RKO (cell line): Measurements from ENCODE around the gene EEPD1.
A peak's percentile ranks its signal among the peaks of the same experiment; 100 is the strongest.
"Not testable (repeated sequence)": the region's sequence is repeated elsewhere in the genome, so short reads cannot be mapped to it uniquely, and the experiment has no call there.

ENCODE experiments used
- DNase-seq: peaks from one replicate; pipeline ENCODE4 v3.0.0-alpha.2; 2016; ENCODE audit warnings: low spot score

Gene EEPD1

GRCh38 chr7:36152756-36153570, at the start of gene EEPD1:
EEPD1 (plus strand) TSS chr7:36153254; CDS start chr7:36154325, 1,071 bp downstream.
- peak; percentile 97 for DNase-seq

DNA sequence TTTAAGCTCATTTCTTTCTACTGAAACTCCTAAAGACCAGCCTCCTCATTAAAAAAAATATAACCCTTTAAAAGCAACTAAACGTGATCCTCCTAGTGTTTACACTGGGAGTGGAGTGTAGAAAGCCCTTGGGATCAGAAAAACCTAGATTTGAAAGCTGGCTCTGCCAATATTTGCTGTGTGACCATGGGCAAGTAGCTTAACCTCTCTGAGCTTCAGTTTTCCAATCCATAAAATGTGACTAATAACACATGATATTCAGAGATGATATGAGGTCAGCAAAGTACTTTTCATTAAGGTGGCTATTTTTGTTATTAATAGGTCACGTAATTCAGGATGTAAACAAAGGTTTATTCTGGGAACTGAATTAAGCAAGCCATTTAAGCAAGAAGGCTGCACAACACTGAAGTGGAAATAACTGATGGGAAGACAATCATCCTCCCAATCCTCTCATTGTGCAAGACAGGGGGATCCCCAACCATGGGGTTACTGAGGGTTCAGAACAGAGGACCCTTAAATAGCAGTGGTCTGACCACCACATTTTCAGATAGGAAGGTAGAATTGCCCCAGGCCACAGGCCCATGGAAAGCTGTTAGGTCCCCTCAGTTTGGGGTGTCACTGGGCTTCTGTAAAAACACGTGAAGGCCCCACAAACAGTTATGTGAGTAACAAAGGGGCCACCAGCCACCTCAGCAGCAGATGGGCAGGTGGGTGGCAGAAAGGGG, 49.1 kb upstream of the EEPD1 start:
- no peak for DNase-seq

GRCh38 chr7:36106972-36107908, 45.8 kb upstream of the EEPD1 start:
- not testable (repeated sequence) for DNase-seq

- no peak for DNase-seq
These were observed 45.0 kb upstream of the EEPD1 start for GRCh38 chr7:36107926-36108631.

- DNase-seq: no peak
These were observed 43.9 kb upstream of the EEPD1 start for GRCh38 chr7:36109013-36109627.

GRCh38 chr7:36110584-36110983, 42.5 kb upstream of the EEPD1 start:
- no peak for DNase-seq

DNA sequence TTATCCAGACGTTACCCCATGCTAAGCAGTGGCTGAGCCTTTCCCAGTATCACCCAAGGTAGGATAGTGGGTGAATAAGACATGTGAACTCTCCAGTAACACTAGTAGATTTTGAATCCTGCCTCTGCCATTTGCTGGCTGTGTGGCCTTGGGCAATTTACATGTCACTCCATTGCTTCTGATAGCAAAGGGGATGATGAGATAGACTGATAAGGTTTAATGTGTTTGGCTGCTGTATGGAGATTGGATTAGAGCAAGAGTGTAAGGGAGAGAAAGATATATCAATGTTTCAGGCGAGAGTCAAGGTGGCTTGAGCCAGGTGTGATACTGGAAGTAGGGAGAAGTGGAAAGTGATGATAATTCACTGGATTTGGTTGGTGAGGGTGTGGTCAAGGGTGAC, 40.1 kb upstream of the EEPD1 start:
- DNase-seq: no peak

- no peak for DNase-seq
These were observed 38.7 kb upstream of the EEPD1 start for GRCh38 chr7:36114355-36114754.

- DNase-seq: peak; percentile 87
These were observed 37.4 kb upstream of the EEPD1 start for GRCh38 chr7:36115448-36116321.

GRCh38 chr7:36116347-36117202, 36.5 kb upstream of the EEPD1 start:
- no peak for DNase-seq

DNA sequence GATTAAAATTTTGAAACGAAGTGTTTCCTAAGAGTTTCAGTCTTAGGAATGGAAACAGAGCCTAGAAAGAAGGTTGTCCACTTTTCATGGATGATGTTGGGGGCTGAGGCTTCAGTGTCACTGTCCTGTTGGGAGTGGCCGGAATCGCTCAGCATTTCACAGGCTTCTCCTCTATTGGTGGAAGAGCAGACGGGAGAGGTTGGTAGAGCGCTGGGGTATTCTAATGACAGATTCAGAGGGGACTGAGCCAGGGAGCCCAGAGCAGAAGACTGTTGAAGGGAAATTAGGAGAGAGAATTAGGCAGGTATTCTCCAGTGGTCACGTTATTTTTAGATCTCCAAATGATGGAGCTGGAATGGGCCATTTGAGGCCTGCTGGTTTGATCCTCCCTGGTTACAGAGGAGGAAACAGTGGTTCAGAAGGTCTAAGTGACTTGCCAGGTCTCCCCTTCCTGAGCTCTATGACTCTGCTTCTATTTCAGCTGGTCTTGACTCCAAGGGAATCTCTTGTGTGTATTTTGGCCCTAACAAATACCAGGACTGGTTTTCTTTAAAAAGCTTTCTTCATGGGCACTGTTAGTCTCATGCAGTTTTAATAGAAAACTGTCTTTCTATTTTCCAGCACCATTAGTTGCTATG, 35.7 kb upstream of the EEPD1 start:
- DNase-seq: no peak

- DNase-seq: no peak
These were observed 34.7 kb upstream of the EEPD1 start for GRCh38 chr7:36118344-36118743.

DNA sequence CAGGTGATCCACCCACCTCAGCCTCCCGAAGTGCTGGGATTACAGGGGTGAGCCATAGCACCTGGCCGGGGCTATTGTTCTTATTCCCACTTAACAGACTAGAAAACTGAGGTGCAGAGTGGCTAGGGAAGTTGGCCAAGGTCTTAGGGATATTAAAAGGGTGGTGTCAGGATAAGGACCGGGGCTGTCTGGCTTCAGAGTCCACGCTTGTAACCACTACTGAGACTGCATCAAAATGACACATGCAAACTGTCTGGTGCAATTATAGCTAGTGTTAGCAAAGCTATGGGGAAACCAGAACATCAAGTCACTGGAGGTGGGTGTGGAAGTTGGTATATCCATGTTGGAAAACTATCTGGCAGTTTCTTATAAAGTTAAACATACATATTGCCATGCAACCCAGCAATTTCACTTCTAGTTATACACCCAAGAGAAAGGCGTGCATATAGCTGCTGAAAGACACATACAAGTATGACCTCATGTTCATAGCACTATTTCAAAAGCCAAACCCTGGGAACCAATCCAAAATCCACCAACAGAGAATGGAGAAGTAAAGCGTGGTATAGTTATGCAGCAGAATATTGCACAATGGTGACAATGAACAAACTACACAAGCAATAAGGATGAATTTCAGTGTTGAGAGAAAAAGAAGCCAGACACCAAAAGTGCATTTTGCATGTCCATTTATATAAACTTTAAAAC, 33.9 kb upstream of the EEPD1 start:
- no peak for DNase-seq

- not testable (repeated sequence) for DNase-seq
These were observed 32.9 kb upstream of the EEPD1 start for GRCh38 chr7:36119983-36120646.

GRCh38 chr7:36125630-36126029, 27.4 kb upstream of the EEPD1 start:
- DNase-seq: not testable (repeated sequence)

DNA sequence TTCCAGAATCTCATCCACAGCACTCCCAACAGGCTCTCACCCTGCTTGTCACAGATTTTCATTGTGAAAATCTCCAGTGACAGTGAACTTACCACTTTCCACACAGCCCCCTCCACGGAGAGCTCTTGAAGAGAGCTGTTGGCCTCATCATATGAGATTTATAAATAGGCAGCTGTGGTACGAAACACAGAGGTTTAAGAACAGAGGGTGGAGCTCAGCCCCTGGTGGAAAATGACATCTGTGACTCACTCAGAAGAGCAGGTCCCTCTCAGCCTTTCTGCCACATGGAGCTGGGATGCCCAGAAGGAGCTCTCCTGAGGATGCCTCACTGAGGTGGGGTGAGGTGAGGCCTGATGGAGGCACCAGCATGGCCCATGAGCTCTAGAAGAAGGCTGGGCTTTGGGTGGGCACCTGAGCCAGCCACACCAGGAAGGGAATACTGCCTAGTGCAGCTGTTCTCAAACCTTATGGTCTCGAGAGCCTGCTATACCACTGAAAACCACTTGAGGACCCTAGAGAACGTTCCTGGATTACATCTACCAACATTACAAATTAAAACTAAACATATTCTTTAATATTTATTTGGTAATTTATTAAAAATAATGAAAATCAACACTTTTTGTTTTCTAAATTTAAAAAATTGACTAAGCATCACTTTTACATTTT, 25.8 kb upstream of the EEPD1 start:
- DNase-seq: peak; percentile 23
